ENCODE results near the gene CLSTN2.

DNA sequence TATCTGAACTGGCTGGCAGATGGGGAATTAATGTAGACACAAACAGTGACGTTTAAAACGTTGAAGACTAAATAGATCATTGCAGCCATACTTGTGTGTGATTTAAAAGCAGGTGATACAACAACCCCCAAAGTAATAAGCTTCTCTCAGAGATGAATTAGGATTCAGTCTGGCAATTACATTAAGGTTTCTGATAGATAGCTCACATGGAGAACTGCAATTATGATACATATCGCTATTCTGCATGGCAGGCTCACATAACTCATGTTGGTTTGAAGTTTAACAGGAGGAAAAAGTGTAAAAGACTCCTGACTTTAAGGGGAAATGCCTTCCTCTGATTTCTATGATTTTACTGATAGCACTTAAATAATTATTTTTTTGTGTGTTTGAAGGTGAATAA is 196.9 kb downstream of the CLSTN2 start:
- no peak for TF ChIP-seq RCOR1 (IDR thresholded peaks at IDR 0.05; ENCODE audit: insufficient replicate concordance, low read length)
- TF ChIP-seq, protein P1, sequence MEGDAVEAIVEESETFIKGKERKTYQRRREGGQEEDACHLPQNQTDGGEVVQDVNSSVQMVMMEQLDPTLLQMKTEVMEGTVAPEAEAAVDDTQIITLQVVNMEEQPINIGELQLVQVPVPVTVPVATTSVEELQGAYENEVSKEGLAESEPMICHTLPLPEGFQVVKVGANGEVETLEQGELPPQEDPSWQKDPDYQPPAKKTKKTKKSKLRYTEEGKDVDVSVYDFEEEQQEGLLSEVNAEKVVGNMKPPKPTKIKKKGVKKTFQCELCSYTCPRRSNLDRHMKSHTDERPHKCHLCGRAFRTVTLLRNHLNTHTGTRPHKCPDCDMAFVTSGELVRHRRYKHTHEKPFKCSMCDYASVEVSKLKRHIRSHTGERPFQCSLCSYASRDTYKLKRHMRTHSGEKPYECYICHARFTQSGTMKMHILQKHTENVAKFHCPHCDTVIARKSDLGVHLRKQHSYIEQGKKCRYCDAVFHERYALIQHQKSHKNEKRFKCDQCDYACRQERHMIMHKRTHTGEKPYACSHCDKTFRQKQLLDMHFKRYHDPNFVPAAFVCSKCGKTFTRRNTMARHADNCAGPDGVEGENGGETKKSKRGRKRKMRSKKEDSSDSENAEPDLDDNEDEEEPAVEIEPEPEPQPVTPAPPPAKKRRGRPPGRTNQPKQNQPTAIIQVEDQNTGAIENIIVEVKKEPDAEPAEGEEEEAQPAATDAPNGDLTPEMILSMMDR (conservative IDR thresholded peaks at IDR 0.05; ENCODE audit: low read depth, low read length), result no peak

Measured in IMR-90 (cell line).